ENCODE results near the gene ZNF280C.

DNA sequence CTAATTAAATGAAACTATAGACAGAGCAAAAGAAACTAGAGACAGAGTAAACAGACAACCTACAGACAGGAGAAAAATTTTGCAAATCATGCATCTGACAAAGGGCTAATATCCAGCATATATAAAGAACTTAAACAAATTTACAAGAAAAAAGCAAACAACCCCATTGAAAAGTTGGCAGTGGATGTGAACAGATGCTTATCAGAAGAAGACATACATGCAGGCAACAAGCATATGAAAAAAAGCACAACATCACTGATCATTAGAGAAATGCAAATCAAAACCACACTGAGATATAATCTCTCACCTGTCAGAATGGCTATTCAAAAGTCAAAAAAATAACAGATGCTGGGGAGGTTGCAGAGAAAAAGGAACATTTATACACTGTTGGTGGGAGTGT lies 14.8 kb downstream of the ZNF280C start:
- no peak for TF ChIP-seq POLR2A (IDR thresholded peaks at IDR 0.05)
- TF ChIP-seq, protein P1, sequence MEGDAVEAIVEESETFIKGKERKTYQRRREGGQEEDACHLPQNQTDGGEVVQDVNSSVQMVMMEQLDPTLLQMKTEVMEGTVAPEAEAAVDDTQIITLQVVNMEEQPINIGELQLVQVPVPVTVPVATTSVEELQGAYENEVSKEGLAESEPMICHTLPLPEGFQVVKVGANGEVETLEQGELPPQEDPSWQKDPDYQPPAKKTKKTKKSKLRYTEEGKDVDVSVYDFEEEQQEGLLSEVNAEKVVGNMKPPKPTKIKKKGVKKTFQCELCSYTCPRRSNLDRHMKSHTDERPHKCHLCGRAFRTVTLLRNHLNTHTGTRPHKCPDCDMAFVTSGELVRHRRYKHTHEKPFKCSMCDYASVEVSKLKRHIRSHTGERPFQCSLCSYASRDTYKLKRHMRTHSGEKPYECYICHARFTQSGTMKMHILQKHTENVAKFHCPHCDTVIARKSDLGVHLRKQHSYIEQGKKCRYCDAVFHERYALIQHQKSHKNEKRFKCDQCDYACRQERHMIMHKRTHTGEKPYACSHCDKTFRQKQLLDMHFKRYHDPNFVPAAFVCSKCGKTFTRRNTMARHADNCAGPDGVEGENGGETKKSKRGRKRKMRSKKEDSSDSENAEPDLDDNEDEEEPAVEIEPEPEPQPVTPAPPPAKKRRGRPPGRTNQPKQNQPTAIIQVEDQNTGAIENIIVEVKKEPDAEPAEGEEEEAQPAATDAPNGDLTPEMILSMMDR (IDR thresholded peaks at IDR 0.05) = no peak
